ENCODE measurements around the gene IZUMO1R. TPM values are rescaled to one million over a fixed set of nuclear protein-coding genes. Genes with fewer than 3 reads are reported as not detected.
"Not testable (repeated sequence)": the region's sequence is repeated elsewhere in the genome, so short reads cannot be mapped to it uniquely, and the experiment has no call there.

IZUMO1R gene
- total RNA-seq, 1 experiment from 2014 or later: not detected

DNA sequence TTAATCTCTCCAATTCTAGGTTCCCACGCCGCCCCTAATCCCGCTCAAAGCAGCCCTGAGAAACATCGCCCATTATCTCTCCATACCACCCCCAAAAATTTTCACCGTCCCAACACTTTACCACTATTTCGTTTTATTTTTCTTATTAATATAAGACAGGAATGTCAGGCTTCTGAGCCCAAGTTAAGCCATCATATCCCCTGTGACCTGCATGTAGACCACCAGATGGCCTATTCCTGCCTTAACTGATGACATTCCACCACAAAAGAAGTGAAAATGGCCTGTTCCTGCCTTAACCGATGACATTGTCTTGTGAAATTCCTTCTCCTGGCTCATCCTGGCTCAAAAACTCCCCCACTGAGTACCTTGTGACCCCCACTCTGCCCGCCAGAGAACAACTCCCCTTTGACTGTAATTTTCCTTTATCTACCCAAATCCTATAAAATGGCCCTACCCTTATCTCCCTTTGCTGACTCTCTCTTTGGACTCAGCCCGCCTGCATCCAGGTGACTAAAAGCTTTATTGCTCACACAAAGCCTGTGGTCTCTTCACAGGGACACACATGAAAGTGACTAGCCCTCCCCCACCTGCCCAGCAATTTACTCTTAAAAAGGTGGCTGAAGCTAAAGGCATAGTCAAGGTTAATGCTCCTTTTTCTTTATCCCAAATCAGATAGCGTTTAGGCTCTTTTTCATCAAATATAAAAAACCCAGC is 46.6 kb downstream of the IZUMO1R start:
- not testable (repeated sequence) for H4K91ac ChIP-seq (ENCODE audit: insufficient read length, low read depth, low read length); H3K14ac ChIP-seq (ENCODE audit: insufficient read depth, low read length); H2BK15ac ChIP-seq (ENCODE audit: low read depth, low read length); H3K79me1 ChIP-seq (ENCODE audit: insufficient read depth, low read depth, low read length, poor library complexity, severe bottlenecking); H3K23ac ChIP-seq (ENCODE audit: insufficient read length, low read depth, low read length); H3K23me2 ChIP-seq (ENCODE audit: insufficient read length, low read depth, low read length, poor library complexity, severe bottlenecking); DNase-seq; H3K4ac ChIP-seq (ENCODE audit: low read depth, low read length); H2BK120ac ChIP-seq (ENCODE audit: low read depth, low read length, poor library complexity, severe bottlenecking); H3K27me3 Mint-ChIP-seq (ENCODE audit: low read depth); H3K9me3 ChIP-seq (ENCODE audit: control insufficient read depth, low read depth, low read length); H3K4me3 Mint-ChIP-seq; H2BK12ac ChIP-seq (ENCODE audit: insufficient read length, low read depth, low read length); H3K4me2 ChIP-seq (ENCODE audit: insufficient read depth, insufficient read length, low read length); H4K8ac ChIP-seq (replicated peaks; ENCODE audit: insufficient read length, low read depth, low read length); H3K56ac ChIP-seq (ENCODE audit: insufficient read length, low read depth, low read length); H4K5ac ChIP-seq (ENCODE audit: insufficient read length, low read depth, low read length); H4K20me1 ChIP-seq (ENCODE audit: control insufficient read depth, insufficient read depth, insufficient read length); H3K27me3 ChIP-seq (ENCODE audit: insufficient read depth, low read length); H2BK5ac ChIP-seq (ENCODE audit: insufficient read length, low read length); H3K18ac ChIP-seq (ENCODE audit: insufficient read length, low read depth, low read length); H3K79me2 ChIP-seq (ENCODE audit: insufficient read depth, low read length); H3T11ph ChIP-seq (ENCODE audit: low read length); H2AK5ac ChIP-seq (ENCODE audit: insufficient read length, low read length); H3K9ac ChIP-seq (ENCODE audit: extremely low read depth, insufficient read length, low read length); H3K27ac ChIP-seq (ENCODE audit: insufficient read length, low read depth, low read length); H2AFZ ChIP-seq (ENCODE audit: low read length); H3K4me1 ChIP-seq (ENCODE audit: insufficient read depth, low read length); H2BK20ac ChIP-seq (ENCODE audit: low read depth, low read length, poor library complexity, severe bottlenecking)
- Mint-ChIP-seq H3K36me3 (ENCODE audit: insufficient read depth in 1 of 3, low read depth in 3 of 3) (peaks cover 20 to 25% (median 22%) of the 10 kb centered on the region in 3 experiments), H3K4me1 (peaks cover 21 to 22% of the 10 kb centered on the region in 2 experiments), H3K9me3 (peaks cover 23 to 28% of the 10 kb centered on the region in 2 experiments), H3K27ac (peak overlapping the region in 2 of 3 experiments; percentile 14 to 83; a peak in 4 of 7 replicates)
- no CpG with 5 or more reads among the region's 10 CpGs for WGBS (ENCODE audit: extremely low coverage, insufficient read length, low lambda C conversion rate)

Other genes starting within 250 kb of the IZUMO1R start
- 37.4 and 37.5 TPM in 2 replicates for gene PANX1, start 175.7 kb upstream of the IZUMO1R start, total RNA-seq (2021)
- gene GPR83, start 96.8 kb downstream of the IZUMO1R start, total RNA-seq (2021): 0.15 TPM in 1 of 2 replicates, not detected in the other
- gene MRE11, start 189.3 kb downstream of the IZUMO1R start, total RNA-seq (2021): 37.1 and 40.7 TPM in 2 replicates
- gene ANKRD49, start 189.4 kb downstream of the IZUMO1R start, total RNA-seq (2021): 13.8 and 17.0 TPM in 2 replicates
- not detected in 2 replicates for gene C11orf97, start 207.9 kb downstream of the IZUMO1R start, total RNA-seq (2021)
- 5.3 and 5.4 TPM in 2 replicates for gene FUT4, start 239.3 kb downstream of the IZUMO1R start, total RNA-seq (2021)

All from H9 (cell line).